GM21423 (cell line): ENCODE results near the gene COMMD7.

Experiments
- ATAC-seq: cut with Tn5 transposase; IDR thresholded peaks from one replicate; pipeline ENCODE4 v1.9.1; 2021; ENCODE audit warnings: mild to moderate bottlenecking, moderate library complexity; ENCODE audit not compliant: unreplicated experiment

The COMMD7 gene

DNA sequence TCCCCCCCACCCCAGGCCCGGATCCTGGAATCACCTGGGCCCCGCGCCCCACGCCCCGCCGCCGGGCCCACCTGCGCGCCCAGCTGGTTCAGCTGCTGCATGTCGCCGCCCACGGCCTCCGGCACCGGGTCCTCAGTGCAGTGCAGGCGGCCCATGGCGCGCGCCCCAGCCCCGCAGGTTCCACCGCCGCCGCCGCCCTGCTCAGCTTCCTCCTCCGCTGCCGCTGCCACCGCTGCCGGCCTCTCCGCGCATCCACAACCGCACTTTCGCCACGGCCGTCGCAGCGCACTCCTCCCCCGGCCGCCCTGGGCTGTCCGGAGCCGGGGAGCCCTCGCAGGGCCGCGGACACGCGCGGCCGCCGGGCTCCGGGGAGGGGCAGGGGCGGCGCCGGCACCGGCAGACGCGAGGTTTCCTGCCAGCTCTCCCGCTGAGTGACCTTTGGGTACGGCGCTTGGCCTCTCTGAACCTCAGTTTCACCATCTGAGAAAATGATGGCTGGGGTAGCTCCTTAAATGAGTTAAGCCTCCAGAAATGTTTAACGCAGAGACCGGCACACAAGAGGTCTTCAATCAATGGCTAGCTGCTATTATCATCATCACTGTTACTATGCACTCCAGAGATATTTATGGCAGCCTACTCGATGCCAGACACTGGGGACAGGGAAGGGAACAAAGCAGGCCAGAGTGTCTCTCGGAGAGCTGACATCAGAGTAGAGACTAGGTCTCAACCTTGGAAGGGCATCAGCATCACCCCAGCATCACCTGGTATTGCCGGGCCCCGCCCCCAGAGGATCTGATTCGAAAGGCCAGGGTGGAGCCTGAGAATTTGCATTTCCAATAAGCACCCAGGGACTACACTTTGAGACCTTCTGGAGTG lies at the start of gene COMMD7:
COMMD7 (minus strand) TSS at position 231 of the 876 bp plus-strand sequence; CDS start at position 155, 76 bp downstream.
- no peak for ATAC-seq

DNA sequence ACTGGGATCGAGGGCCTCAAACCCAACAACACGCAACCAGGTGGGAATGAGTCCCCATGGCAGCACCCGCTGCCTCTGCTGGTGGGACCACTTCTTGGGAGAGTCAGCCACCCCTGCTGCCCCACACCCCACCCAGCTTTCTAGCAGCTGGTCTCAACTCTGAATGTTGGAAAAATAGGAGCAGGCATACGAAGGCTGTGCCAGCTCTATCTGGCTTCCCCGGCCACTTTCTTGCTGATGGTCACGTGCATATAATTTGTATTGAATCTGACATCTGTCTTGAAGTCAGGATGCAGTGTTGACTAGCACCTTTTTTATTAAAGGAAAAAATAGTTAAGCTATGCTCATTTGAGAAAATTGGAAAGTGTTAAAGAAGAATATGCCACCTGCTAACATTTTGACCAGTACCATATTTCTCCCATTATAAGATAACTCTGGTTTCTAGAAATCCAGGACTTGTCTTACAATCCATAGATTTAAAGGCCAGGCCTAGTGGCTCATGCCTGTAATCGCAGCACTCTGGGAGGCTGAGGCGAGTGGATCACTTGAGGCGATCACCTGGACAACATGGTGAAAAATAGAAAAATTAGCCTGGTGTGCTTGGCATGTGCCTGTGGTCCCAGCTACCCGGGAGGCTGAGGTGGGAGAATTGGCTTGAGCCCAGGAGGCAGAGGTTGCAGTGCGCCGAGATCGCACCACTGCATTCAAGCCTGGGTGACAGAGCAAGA lies 49.6 kb upstream of the COMMD7 start:
- no peak for ATAC-seq

DNA sequence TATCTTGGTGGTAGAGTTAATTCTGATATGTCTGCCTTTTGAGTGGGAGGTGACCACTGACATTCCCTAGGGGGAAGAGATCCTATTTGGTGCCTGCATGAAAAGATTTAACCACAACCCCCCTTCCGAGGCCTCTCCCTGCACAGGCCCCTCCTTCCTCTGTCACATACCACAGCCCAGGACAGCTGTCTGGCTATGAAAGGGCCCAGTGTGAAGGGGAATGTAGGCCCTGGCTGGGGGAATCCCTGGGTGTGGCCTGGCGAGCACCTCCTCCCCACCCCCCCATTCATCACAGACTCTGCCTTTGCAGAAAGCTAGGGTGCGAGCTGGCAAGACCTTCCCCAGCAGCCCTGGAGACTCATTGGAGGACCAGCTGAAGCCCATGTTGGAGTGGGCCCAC lies 49.0 kb upstream of the COMMD7 start:
- peak; percentile 79 for ATAC-seq

DNA sequence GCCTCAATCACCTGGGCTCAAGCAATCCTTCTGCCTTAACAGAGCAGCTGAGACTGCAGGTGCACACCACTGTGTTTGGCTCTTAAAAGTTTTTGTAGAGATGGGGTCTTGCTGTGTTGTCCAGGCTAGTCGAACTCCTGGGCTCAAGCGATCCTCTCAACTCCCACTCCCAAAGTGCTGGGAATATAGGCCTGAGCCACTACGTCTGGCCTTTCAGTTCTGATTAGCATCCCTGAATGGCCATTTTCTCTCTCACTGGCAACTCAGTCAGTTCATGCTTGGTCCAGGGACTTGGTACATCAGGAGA lies 47.4 kb upstream of the COMMD7 start:
- ATAC-seq, result no peak

DNA sequence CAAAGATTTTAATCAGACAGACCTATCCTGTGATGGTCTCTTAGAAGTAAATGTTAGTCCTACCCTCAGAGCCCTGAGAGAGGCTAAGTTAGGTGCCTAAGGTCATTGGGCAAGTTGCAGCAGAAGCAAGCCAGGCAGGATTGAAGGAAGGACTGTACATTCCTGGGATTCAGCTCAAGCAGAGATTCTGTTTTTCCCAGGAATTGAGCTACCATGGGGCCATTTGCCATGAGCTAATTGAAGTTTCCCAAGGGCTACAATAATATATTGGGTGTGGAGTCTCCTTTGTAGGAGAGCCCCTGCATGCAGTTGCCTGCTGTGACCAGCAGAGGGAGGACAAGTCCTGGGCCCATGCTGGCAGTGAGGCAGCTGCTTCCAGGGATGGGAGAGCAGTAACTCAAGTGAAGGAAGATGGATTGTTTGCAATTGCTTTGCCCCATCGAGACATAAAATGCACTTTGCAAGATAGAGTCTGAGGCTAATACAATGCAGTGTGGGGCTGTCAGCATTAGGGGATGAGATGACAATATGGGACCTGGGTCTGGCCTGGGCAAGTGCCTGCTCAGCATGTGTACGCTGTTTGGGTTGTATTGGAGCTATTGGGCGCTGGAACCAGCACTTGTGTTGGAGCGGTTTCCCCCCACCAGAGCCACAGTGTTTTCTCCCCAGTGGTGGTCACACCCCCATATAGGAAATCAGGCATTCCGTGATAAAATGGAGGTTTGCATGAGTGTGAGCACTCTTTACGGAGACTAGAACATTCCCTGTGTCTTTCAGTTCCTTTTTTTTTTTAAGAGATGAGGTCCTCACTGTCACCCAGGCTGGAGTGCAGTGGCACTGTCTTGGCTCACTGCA lies 46.9 kb upstream of the COMMD7 start:
- no peak for ATAC-seq

DNA sequence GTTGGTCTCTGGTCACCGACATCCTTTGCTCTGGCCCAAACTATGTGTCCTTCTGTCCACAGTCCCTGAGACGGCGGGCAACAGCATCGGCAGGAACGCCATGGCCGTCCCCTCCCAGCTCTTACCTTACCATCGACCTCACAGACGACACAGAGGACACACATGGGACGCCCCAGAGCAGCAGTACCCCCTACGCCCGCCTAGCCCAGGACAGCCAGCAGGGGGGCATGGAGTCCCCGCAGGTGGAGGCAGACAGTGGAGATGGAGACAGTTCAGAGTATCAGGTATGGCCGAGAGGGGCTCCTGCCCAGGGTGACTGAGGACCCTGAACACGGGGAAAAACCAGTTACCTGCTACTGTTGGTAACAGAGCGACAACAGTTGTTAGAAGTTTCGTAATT lies 43.9 kb upstream of the COMMD7 start:
- ATAC-seq, result no peak

DNA sequence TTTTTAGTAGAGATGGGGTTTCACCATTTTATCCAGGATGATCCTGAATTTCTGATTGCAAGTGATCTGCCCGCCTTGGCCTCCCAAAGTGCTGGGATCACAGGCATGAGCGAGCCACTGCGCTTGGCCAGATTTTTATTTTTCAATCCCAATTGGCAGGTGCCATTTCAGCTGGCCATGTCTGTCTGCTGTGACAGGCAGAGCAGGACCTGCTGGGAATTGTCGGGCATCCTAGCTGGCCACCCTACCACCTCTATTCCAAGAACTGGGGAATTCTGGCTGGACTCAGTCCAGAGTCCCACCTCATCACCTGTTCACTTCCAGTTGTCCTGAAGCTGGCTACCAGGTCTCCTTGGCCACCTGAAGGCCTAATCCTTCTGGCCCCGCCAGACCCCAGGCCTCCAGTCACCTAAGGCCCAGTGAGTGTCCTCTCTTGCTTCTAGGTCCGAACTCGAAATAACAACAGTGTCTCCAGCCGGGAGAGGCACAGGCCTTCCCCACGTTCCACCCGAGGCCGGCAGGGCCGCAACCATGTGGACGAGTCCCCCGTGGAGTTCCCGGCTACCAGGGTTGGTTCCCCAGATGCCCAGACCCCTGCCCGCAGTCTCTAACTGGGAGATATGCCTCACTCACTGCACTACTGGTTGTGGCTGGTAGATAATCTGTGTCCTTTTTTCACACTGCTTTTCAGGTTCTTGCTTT lies 42.9 kb upstream of the COMMD7 start:
- no peak for ATAC-seq

DNA sequence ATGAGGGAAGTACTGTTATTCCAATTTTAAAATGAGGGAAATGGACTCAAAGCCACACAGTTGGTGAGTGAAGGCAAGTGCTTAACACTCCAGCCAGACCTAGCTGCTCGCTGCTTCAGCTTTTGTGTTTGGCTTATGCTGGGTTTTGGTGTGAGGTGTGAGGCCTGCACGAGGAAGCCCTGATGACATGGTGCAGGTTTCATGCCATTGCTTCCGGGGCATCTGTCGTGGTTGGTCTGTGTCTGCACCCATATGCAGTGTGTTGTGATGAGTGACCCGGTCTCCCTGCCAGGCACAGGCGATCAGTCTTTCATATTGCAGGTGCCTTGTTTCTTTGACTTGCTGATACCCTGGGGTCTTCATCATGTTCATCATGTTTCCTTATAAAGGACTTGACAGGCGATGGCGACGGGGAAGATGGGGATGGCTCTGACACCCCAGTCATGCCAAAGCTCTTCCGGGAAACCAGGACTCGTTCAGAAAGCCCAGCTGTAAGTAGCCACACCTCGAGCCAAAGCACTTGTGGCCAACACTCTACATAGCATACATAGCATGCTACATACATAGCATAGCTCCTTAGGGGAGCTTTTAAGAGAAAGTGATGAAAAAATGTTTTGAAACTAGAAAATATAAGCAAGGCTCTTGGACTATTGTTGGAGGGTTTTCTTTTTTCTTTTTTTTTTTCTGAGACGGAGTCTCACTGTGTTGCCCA lies 41.3 kb upstream of the COMMD7 start:
- ATAC-seq, result no peak

DNA sequence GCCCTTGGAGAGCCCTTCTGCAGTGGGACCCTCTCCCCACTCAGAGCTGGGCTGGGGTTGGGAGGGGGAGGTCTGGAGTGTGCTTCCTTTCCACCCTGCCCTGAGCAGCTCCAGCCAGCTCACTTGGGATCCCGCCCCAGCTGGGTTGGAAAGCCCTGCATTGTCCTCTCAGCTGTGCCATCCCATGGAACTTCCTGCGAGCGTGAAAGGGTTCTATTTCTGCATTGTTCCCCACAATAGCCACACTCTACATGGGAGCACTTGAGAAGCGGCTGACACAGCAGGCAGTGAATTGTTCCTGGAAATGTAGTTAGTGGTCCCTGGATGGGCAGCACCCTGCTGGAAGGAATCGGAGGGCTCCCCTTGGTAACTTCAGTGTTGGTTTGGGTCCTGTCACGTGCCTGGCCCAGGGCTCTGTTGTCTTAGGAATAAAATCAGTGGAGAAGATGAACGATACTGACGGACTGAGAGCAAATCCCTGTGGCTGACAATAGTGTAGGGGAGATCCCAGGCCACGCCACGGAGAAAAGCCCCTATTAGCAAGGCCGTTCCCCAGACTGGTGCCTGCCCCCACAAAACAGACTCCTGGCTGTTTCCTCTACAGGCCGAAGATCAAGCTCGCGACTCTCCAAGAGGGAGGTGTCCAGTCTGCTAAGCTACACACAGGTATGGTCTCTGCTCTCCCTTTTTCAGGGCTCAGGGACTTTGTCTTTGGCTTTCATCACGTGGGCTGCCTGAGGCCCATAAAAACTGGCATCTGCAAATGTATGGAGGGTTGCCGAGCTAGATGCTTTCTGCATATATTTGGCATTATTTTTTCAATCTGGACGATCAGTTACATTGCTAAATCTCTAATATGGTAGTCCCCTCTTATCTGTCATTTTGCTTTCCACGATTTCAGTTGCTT lies 37.7 kb upstream of the COMMD7 start:
- ATAC-seq, result no peak

DNA sequence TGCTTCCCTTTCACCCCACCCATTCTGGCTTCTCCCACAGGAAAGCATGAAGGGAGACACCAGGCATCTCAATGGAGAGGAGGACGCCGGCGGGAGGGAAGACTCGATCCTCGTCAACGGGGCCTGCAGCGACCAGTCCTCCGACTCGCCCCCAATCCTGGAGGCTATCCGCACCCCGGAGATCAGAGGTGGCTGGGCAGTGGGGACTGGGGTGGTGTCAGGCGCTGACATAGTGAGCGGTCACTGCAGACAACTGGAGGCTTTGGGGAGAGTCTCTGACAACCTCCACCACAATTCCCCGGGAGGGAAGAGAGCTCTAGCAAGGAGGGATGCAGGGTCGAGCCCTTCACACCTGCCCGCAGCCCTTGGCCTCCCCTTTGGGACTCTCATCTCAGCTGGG lies 37.0 kb upstream of the COMMD7 start:
- ATAC-seq, result no peak

DNA sequence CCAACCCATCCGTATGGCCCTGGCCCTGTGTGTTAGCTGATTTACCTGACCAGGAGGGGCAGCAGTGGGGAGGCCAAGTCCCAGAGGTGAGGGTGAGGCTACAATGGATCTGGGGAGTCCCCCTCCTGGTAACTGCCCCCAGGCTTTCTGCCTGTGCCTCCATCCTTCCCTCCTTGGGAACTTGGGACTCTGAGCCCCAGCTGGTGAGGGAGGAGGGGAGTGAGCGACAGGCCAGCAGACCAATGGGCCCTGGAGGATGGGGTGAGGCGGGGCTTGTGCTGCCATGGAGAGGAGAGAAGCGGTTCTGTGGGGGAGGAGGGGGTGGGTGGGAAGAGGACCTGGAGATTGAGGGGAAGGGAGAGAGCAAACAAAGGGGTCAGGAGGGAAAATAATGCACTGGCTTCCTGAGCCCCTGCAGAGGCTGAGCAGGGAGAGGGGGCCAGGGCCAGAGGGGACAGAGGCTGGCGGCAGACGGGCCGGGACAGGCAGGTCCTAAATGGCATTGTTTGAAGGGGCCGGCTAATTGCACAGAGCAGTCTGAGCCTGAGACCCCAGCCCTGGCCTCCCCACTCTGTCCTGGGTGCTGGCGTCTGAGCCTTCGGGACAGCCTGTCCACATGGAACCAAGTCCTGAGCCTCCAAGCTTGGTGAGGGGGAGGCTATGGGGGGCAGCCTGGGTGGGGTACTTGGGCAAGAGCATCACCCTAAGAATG lies 36.4 kb upstream of the COMMD7 start:
- no peak for ATAC-seq

DNA sequence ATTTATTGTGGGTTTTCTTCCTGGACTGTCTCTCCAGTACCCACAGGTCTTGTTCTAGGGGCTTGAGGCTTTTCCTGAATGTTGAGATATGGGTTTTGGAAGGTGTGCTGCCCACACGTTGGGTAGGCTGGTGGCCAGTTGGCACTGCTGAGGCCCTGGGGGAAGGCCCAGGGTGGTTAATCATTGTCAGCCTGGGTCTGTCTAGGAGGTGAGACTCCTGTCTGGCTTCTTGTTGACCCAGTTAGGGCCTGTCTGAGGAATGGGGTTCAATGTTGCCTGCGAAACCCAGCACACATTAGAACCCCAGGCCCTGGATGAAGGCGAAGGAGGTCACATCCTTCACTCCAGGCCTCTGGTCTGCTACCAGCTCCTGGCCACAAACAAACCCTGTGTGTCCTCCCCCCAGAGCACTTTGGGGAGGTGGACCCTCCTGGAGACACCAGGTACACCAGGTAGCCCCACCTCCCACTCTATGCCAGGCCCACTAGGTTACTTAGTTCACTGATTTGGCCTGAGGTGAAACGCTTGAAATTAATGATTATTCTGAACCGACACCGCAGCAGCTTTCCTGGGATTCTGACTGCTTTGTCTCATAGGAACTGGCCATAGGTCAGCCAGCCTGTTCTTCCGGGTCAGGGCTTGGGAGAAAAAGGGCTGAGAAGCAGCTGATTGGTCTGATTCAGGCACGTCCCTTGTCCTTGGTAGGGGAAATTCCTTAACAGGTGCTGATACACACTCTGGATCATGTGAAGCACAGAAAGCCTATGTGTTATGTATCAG lies 34.1 kb upstream of the COMMD7 start:
- no peak for ATAC-seq

DNA sequence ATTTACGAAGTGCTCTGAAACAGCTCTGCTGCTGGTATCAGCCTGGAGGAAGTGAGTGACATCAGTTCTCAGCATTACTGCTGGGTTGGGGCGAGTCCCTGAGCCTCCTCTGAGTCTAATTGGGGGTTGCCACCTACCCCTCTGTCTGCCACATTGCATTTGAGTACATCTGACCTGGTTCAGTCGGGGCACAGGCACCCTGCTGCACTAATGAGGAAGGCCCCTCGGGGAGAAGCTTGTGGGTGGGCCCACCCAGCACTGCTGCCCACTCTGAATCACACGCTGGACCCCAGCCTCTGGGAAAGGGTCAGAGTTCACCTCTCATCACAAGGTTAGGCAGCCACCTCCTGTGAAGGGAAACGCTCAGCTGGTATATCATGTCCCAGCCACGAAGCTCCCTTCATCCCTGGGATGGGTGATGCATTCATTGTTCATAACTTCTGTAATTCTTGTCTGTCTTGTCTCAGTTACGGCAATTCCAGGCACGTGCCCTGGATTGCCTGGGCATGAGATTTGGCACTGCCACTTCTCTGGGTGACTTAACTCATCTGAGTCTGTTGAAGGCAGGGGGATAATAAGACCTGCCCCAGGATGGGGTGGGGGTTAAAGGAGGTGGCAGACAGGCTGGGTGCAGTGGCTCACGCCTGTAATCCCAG lies 32.2 kb upstream of the COMMD7 start:
- ATAC-seq, result no peak

DNA sequence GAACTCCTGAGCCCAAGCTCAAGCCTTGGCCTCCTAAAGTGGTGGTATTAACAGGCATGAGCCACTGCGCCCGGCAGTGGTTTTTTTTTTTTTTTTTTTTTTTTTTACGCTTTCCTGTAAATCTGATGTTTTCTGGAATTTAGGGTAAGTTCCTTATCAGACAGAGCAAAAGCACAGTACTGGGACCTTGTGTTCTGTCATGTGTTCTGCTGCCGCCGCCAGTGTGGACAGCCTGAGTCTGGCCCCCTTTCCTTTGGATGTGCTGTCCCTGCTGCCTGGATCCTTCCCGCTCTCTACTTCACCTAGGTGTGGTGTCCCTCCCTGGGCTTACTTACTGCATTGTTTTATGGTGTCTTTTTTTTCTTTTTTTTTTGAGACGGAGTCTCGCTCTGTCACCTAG lies 30.6 kb upstream of the COMMD7 start:
- ATAC-seq, result no peak

DNA sequence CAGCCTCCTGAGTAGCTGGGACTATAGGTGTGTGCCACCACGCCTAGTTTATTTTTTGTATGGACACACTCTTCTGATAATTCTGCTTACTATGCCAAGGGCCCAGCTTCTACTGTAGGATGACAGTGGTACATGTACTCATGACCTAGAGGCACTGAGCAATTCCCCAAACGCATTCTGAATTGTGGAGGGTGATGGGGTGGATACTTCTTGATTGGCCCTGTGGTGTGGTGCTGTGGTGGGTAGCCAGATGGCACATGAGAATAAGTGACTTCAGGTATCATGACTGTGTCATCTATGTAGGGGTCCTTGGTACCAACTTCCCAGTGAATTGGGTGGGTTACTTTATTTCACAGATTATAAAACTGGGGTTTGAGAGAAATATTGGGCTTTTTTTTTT lies 30.0 kb upstream of the COMMD7 start:
- ATAC-seq, result no peak

DNA sequence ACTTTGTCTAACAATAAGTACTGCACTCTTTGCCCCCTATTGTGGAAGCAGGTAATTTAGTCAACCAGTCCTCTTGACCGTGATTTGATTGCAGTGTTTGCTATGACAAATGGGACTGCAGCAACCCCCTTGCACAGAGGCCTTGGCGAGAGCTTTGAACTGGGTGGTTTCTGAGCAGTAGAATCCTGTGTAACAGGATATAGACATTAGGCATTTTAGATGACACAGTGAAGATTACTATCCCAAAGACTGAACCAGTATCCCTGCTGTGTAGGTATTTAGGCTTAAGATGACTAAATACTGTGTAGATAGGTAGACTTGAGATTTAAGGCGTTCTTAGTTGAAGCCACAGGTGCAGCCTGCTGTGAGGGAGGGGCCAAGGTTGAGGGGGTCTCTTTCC lies 28.8 kb upstream of the COMMD7 start:
- ATAC-seq, result no peak

DNA sequence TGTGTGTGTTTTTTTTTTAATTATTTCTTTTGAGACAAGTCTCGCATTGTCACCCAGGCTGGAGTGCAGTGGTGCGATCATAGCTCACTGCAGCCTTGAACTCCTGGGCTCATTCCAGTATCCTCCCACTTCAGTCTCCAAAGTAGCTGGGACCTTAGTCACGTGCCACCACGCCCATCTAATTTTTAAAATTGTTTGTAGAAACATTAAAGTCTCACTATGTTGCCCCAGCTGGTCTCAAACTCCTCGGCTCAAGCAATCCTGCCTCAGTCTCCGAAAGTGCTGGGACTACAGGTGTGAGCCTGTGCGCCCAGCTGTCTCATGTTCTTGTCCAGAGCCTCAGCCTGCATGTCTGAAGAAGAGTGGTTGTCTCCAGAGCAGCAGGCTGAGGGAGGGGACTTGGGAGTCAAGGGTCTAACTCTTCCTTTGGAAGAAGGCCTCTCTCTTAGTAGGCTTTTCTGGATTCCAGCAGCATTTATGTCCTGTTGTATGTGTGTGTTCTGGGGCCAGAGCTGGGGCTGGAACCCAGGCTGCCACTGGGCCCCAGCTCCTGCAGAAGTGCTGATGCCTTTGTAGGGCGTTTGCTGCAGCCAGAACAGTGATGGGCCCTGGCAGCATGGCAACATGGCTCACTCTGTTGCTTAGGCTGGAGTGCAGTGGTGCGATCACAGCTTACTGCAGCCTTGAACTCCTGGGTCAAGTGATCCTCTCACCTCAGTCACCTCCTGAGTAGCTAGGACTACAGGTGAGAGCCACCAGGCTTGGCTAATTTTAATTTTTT lies 24.3 kb upstream of the COMMD7 start:
- ATAC-seq, result no peak
